CD4-positive, alpha-beta T cell treated with Interleukin-17A for 4 hours (primary cell): ENCODE data around the gene NAP1L5.

Source experiments
- DNase-seq: peaks from one replicate; pipeline ENCODE4 v3.0.0-alpha.2; 2020; ENCODE audit warnings: mixed read lengths

Gene NAP1L5, protein sequence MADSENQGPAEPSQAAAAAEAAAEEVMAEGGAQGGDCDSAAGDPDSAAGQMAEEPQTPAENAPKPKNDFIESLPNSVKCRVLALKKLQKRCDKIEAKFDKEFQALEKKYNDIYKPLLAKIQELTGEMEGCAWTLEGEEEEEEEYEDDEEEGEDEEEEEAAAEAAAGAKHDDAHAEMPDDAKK

GRCh38 chr4:88697588-88698329, at the start of gene NAP1L5:
NAP1L5 (minus strand) TSS chr4:88697829; CDS start chr4:88697754, 75 bp downstream.
- DNase-seq, result peak; percentile 73

GRCh38 chr4:88747351-88747750, 49.7 kb upstream of the NAP1L5 start:
- no peak for DNase-seq

- DNase-seq, result no peak
Observed at GRCh38 chr4:88746206-88746605, 48.6 kb upstream of the NAP1L5 start.

DNA sequence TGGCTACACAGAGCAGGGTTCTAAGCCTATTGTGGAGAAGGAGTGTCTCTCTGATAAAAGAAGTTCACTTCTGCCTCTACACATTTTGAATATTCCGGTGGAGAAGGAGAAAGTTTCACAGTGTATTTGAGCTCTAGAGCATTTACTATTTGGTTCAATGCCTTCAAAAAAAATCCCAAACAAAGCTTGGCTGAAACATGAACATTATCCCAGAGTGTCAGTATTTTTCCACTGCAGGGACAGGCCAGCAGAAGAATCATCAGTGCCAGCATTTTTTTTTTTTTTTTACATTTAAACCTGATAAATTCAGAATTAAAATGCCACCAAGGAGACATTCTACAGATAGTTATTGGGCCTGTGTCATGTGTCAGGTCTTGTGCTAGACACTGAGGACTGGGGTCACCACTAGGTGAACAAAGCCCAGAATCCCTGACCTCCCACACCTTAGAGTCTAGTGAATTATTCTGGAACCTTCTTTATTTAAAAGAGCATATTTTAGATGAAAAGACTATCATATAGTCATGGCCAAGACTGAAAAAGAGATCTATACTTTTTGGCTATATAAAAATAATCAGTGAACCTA, 48.0 kb upstream of the NAP1L5 start:
- no peak for DNase-seq

- no peak for DNase-seq
Observed at GRCh38 chr4:88745175-88745574, 47.5 kb upstream of the NAP1L5 start.

DNA sequence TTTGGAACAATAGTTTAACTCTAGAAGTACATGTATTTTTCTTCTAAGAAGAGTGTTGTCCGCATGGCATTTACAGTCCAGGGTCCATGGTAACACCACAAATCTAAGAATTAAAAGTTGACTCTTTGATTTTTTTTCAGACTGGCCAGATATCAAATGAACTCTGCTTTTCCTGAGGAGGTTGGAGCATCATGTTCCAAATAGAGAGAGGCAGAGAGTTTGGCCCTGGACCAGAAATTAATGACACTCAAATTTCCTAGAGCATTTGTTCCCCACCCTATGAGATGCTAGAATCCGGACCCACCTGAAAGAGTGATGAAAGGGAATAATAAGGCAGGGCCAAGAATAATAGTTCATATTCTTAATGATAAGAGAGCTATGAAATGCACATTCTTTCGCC, 47.0 kb upstream of the NAP1L5 start:
- no peak for DNase-seq

DNA sequence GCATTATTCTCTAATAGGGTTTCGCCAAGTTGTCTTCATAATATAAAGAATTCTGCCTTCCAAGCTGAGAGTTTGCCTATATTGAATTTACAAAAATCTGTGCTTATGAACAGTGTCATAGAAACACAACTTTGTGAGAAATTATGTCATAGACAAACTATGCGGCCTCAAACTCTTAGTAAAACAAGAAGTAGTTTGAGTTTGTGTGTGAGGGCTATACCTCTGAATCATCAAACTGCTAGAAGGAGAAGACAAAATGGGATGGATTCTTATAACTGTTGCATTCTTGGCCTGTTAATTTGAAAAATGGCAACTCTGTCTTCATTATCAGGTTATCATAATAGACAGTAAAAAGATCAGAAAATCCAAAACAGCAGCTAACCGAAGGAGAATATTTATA, 46.1 kb upstream of the NAP1L5 start:
- no peak for DNase-seq

GRCh38 chr4:88742561-88742960, 44.9 kb upstream of the NAP1L5 start:
- no peak for DNase-seq

GRCh38 chr4:88738180-88738579, 40.6 kb upstream of the NAP1L5 start:
- no peak for DNase-seq

DNA sequence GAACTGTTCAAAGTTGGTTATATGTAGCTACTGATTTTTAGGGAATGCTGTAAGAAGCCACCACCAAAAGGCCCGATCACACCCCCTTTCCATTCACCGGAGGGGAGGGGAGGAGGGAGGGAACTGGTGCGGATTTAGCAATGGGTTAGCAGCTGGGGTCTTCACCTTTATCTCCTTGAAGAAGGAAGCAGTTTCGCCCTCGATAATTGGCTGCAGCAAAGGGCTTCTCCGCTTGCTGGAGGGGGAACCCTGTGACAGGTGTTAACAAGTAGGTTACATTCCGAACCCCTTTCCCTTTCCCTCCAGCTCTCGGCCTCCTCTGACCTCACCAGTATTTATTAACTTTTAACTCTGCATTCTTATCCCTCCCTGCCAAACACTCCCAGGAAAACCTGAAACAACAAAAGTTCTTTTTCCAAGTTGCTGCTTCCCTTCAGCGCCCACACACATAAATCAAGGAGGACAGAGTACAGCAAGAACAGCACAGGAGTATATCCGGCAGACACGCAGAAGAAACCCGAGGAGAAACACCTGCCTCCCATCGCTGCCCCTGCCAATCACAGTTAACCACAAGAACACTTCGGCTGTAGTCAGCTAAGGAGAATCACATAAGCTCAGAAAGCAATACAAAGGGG, 39.8 kb upstream of the NAP1L5 start:
- DNase-seq, result peak; percentile 53

DNA sequence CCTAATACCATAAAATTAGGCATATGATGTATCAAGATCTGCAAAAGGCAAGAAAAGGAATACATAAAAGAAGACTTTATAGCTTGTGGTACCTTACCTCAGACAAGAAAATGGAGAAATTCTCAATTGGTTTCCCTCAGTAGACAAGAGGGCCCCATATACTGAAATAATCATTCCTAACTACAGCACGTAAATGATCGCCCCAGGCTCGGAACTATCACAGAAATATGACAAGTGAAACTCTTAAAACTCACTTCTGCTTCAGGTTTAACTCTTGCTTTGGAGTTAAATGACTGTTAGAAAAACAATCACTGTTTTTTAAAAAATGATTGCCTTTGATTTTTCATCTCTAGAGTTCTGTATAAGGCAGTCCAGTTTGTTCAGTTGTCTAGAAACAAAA, 38.6 kb upstream of the NAP1L5 start:
- DNase-seq, result no peak

DNA sequence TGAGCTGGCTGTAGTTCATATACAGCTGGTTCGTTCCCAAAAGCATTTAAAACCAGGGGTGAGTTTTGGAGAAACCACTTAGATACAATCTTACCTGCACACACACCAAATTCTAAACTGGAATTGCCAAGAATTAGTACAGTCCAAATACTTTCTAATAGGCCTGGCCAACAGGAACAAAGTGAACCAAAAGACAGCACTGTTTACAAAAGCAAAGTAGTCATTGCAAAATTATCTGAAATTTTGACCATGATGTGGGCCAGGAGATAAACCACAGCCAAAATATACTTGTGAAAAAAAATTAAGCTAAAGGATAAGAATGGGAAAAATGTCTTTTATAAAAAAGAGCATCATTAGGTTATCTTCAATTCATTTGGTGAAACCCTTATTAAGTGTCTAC, 37.9 kb upstream of the NAP1L5 start:
- no peak for DNase-seq

DNA sequence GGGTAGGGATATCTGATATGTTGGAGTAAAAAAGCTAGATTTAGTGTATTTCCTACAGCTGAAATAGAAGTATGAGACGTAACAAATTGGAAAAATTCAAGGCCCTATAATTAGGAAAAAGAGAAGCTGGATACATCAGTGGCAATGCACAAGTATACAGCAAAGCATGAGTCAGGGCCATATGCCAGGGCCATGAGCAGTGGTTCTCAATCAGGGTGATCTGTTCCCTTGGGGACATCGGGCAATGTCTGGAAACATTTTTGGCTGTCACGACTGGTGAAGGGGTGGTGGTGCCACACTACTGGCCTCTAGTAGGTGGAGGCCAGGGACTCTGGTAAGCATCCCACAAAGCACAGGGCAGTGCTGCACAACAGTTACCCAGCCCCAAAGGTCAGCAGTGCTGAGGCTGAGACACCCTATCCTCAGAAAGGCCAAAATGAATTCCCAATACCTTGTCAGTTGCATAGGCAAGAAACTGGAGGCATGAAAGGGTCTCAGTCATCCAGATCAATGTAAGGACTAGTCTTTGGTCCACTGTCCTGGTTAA, 36.8 kb upstream of the NAP1L5 start:
- DNase-seq, result no peak

DNA sequence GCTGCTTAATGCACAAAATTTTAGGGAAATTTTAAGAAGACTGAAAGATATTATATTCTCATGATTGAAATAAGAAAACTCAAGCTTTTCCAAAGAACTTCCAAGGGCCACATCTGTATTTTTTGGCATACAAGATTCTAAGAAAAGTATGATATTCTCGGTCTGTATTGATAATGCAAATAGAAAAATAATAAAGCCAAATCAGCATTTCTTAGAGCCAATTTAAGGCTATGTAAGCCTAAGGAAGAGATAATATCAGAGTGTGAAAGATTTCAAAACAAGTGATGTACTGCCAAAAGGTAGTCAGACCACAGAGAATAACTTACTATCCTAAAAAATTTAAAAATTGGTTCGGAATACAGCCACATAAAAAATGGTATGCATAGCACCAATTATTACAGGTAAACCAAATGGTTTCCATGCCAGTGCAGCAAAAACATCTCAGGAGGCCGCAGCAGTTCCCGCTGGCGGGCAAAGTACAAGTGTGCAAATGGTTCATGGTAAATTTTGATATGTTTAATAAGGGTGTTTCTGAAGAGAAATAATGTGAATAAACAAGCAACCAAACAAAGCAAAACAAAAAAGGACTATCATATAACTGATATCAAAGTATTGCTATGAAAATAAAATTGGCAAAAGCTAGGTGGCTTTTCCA, 35.2 kb upstream of the NAP1L5 start:
- no peak for DNase-seq

- no peak for DNase-seq
Observed at GRCh38 chr4:88731381-88731780, 33.8 kb upstream of the NAP1L5 start.

DNA sequence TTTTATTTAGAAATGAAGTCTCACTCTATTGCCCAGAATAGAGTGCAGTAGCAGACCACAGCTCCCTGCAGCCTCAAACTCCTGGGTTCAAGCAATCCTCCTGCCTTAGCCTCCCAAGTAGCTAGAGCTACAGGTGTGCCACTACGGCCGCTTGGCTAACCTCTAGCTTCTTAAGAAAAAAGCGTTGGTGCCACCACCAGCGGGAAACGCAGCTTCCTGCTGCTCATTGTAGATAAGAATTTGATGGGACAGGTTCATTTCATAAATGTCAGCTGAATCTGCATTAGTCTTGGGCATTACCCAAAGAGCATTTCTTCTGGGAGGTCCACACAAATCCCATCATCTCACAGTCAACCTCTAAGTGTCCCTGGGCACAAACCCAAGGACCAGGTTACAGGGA, 33.2 kb upstream of the NAP1L5 start:
- no peak for DNase-seq

DNA sequence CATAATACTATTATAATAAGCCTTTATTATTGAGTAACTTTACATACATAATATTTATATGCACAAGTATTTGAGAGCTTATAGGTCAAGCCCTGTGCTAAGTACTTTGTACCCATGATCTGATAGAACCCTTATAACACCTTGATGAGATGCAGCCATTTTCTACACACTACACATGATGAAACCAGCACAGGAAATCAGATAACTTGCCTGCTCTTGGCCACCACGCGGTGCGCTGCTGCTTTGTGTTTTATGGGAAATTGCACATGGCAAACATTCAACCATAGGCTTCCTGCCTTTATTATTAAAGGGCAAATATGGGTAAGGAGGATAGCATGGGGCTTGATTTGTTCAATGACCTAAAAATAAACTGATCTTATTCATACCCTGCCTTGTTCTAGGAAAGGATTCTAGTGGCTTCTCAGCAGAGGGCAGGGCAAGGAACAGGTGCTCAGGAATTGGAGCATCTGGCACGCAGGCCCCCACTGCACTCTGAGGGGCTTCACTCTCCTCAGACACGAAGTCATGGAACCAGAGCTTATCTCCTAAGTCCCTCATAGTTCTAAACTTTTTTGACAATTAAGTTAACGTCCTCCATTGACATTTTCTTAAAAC, 31.6 kb upstream of the NAP1L5 start:
- DNase-seq, result no peak

GRCh38 chr4:88728146-88728545, 30.5 kb upstream of the NAP1L5 start:
- no peak for DNase-seq

DNA sequence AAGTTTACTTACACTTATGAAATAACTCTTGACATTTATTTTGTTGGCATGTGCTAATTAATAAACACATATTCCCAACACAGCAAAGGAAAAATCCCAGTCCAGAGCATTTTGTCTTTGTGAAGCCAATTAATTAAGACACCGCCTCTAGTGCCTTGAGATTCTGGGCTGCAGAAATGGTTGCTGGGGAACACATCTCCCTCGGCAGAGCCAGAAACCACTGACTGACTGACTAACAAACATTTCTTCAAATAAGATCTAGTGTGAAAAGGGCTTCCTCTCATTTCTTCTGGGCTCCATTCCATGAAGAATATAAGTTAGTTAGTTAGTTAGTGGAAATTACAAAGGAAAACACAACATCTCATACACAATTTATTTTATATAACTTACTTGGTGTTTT, 28.4 kb upstream of the NAP1L5 start:
- no peak for DNase-seq

- DNase-seq, result no peak
Observed at GRCh38 chr4:88725143-88725542, 27.5 kb upstream of the NAP1L5 start.

DNA sequence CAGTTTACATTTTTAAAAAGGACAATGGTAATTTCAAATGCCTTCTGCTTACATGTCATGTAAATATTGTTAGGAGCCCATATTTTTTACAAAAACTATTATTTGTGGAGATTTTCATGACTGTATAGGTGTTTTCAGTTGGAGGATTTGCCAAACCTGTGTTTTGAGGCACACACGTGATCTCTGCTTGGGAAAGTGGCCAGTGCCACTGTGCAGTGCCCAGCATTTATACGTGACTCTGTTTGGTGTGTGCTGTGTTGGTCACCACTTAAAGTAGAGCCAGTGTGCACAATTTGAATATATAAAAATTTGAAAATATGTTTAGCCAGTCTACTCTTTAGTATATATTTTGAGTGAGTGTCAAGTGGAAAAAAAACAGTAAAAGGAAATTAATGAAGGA, 26.8 kb upstream of the NAP1L5 start:
- no peak for DNase-seq

- DNase-seq, result no peak
Observed at GRCh38 chr4:88722828-88723227, 25.2 kb upstream of the NAP1L5 start.
